Embryonic facial prominence (tissue), 1 donor: ENCODE data around the gene PFKP.

Source experiments
- DNase-seq: peaks from one replicate; pipeline ENCODE4 v3.0.0-alpha.2; 2016; ENCODE audit errors: extremely low spot score

The PFKP gene

GRCh38 chr10:3135006-3135405 lies 67.7 kb downstream of the PFKP start:
- DNase-seq: no peak

- DNase-seq: no peak
These were observed 69.0 kb downstream of the PFKP start for GRCh38 chr10:3136336-3136735.

- DNase-seq: no peak
These were observed 69.6 kb downstream of the PFKP start for GRCh38 chr10:3136763-3137611.

GRCh38 chr10:3137958-3138726 lies 70.8 kb downstream of the PFKP start:
- no peak for DNase-seq

GRCh38 chr10:3139216-3139910 lies 72.0 kb downstream of the PFKP start:
- no peak for DNase-seq

- no peak for DNase-seq
These were observed 72.9 kb downstream of the PFKP start for GRCh38 chr10:3140280-3140679.

GRCh38 chr10:3141351-3142005 lies 74.1 kb downstream of the PFKP start:
- DNase-seq: no peak

GRCh38 chr10:3142146-3142875 lies 75.0 kb downstream of the PFKP start:
- DNase-seq: no peak

- DNase-seq: no peak
These were observed 76.0 kb downstream of the PFKP start for GRCh38 chr10:3143366-3143765.

GRCh38 chr10:3143791-3144434 lies 76.6 kb downstream of the PFKP start:
- DNase-seq: no peak

GRCh38 chr10:3145366-3145765 lies 78.0 kb downstream of the PFKP start:
- no peak for DNase-seq

GRCh38 chr10:3146289-3146688 lies 78.9 kb downstream of the PFKP start:
- no peak for DNase-seq

- no peak for DNase-seq
These were observed 79.9 kb downstream of the PFKP start for GRCh38 chr10:3147117-3147820.

GRCh38 chr10:3148041-3148440 lies 80.7 kb downstream of the PFKP start:
- DNase-seq: no peak

- DNase-seq: no peak
These were observed 81.6 kb downstream of the PFKP start for GRCh38 chr10:3148994-3149393.

GRCh38 chr10:3149918-3150317 lies 82.6 kb downstream of the PFKP start:
- DNase-seq: no peak

- DNase-seq: no peak
These were observed 83.0 kb downstream of the PFKP start for GRCh38 chr10:3150366-3150765.

GRCh38 chr10:3150961-3151360 lies 83.6 kb downstream of the PFKP start:
- no peak for DNase-seq

- no peak for DNase-seq
These were observed 84.7 kb downstream of the PFKP start for GRCh38 chr10:3151889-3152565.

- no peak for DNase-seq
These were observed 85.2 kb downstream of the PFKP start for GRCh38 chr10:3152566-3152935.
